ENCODE measurements around the gene RBPJL. TPM values are rescaled to one million over a fixed set of nuclear protein-coding genes. Genes with fewer than 3 reads are reported as not detected.

The RBPJL gene
- total and polyA plus RNA-seq, 2 of the 13 experiments (the other 11 are each of a cell fraction or from before 2014, with no cell fraction given): not detected

DNA sequence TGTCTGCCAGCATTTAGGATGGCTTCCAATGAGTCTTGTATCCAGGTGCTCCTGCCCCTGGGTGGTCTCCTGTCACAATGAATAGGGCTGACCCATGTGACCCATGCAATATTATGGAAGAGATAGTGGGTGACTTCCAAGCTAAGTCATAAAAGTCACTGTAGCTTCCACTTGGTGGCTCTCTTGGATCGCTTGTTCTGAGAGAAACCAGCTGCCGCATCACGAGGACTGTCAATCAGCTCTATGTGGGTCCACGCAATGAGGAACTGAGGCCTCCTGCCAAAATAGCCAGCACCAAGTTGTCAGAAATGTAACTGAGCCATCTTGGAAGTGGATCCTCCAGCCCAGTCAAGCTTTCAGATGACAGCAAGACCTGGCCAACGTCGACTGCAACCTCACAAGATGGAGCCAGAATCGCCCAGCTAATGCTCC lies 16.3 kb downstream of the RBPJL start (continued):
- no peak for TF ChIP-seq PHB2 (IDR thresholded peaks at IDR 0.05; ENCODE audit: partially characterized antibody)
- TF ChIP-seq, protein P1, sequence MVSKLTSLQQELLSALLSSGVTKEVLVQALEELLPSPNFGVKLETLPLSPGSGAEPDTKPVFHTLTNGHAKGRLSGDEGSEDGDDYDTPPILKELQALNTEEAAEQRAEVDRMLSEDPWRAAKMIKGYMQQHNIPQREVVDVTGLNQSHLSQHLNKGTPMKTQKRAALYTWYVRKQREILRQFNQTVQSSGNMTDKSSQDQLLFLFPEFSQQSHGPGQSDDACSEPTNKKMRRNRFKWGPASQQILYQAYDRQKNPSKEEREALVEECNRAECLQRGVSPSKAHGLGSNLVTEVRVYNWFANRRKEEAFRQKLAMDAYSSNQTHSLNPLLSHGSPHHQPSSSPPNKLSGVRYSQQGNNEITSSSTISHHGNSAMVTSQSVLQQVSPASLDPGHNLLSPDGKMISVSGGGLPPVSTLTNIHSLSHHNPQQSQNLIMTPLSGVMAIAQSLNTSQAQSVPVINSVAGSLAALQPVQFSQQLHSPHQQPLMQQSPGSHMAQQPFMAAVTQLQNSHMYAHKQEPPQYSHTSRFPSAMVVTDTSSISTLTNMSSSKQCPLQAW (CRISPR knock-in tag; IDR thresholded peaks at IDR 0.05): peak; percentile 67; the same call in 1 of the 2 replicates
- no peak for TF ChIP-seq ZNF180 (CRISPR knock-in tag; IDR thresholded peaks at IDR 0.05; ENCODE audit: borderline replicate concordance, low read depth)
- no peak for TF ChIP-seq ZNF451 (CRISPR knock-in tag; IDR thresholded peaks at IDR 0.05)
- peak; percentile 59; the same call in 1 of the 2 replicates for TF ChIP-seq HOXA3 (CRISPR knock-in tag; IDR thresholded peaks at IDR 0.05)
- TF ChIP-seq, protein P2, sequence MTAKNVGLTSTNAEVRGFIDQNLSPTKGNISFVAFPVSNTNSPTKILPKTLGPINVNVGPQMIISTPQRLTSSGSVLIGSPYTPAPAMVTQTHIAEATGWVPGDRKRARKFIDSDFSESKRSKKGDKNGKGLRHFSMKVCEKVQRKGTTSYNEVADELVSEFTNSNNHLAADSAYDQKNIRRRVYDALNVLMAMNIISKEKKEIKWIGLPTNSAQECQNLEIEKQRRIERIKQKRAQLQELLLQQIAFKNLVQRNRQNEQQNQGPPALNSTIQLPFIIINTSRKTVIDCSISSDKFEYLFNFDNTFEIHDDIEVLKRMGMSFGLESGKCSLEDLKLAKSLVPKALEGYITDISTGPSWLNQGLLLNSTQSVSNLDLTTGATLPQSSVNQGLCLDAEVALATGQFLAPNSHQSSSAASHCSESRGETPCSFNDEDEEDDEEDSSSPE (CRISPR knock-in tag; IDR thresholded peaks at IDR 0.05): no peak
- TF ChIP-seq, protein P3, sequence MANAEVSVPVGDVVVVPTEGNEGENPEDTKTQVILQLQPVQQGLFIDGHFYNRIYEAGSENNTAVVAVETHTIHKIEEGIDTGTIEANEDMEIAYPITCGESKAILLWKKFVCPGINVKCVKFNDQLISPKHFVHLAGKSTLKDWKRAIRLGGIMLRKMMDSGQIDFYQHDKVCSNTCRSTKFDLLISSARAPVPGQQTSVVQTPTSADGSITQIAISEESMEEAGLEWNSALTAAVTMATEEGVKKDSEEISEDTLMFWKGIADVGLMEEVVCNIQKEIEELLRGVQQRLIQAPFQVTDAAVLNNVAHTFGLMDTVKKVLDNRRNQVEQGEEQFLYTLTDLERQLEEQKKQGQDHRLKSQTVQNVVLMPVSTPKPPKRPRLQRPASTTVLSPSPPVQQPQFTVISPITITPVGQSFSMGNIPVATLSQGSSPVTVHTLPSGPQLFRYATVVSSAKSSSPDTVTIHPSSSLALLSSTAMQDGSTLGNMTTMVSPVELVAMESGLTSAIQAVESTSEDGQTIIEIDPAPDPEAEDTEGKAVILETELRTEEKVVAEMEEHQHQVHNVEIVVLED (CRISPR knock-in tag; IDR thresholded peaks at IDR 0.05; ENCODE audit: borderline replicate concordance): no peak
- TF ChIP-seq CHCHD3 (CRISPR knock-in tag; IDR thresholded peaks at IDR 0.05): no peak
- TF ChIP-seq BCL6 (CRISPR knock-in tag; IDR thresholded peaks at IDR 0.05): peak; percentile 46; the same call in 1 of the 2 replicates
- 0 out of 2 replicates have a peak, but pooled peaks have one; percentile 33 for TF ChIP-seq ATF7-NPFF (CRISPR knock-in tag; IDR thresholded peaks at IDR 0.05; ENCODE audit: low read depth)
- TF ChIP-seq, protein P4, sequence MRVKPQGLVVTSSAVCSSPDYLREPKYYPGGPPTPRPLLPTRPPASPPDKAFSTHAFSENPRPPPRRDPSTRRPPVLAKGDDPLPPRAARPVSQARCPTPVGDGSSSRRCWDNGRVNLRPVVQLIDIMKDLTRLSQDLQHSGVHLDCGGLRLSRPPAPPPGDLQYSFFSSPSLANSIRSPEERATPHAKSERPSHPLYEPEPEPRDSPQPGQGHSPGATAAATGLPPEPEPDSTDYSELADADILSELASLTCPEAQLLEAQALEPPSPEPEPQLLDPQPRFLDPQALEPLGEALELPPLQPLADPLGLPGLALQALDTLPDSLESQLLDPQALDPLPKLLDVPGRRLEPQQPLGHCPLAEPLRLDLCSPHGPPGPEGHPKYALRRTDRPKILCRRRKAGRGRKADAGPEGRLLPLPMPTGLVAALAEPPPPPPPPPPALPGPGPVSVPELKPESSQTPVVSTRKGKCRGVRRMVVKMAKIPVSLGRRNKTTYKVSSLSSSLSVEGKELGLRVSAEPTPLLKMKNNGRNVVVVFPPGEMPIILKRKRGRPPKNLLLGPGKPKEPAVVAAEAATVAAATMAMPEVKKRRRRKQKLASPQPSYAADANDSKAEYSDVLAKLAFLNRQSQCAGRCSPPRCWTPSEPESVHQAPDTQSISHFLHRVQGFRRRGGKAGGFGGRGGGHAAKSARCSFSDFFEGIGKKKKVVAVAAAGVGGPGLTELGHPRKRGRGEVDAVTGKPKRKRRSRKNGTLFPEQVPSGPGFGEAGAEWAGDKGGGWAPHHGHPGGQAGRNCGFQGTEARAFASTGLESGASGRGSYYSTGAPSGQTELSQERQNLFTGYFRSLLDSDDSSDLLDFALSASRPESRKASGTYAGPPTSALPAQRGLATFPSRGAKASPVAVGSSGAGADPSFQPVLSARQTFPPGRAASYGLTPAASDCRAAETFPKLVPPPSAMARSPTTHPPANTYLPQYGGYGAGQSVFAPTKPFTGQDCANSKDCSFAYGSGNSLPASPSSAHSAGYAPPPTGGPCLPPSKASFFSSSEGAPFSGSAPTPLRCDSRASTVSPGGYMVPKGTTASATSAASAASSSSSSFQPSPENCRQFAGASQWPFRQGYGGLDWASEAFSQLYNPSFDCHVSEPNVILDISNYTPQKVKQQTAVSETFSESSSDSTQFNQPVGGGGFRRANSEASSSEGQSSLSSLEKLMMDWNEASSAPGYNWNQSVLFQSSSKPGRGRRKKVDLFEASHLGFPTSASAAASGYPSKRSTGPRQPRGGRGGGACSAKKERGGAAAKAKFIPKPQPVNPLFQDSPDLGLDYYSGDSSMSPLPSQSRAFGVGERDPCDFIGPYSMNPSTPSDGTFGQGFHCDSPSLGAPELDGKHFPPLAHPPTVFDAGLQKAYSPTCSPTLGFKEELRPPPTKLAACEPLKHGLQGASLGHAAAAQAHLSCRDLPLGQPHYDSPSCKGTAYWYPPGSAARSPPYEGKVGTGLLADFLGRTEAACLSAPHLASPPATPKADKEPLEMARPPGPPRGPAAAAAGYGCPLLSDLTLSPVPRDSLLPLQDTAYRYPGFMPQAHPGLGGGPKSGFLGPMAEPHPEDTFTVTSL (CRISPR knock-in tag; IDR thresholded peaks at IDR 0.05; ENCODE audit: borderline replicate concordance): no peak
- TF ChIP-seq CBX5 (CRISPR knock-in tag; IDR thresholded peaks at IDR 0.05; ENCODE audit: borderline replicate concordance): peak; percentile 38; the same call in 1 of the 2 replicates
- TF ChIP-seq, protein P5, sequence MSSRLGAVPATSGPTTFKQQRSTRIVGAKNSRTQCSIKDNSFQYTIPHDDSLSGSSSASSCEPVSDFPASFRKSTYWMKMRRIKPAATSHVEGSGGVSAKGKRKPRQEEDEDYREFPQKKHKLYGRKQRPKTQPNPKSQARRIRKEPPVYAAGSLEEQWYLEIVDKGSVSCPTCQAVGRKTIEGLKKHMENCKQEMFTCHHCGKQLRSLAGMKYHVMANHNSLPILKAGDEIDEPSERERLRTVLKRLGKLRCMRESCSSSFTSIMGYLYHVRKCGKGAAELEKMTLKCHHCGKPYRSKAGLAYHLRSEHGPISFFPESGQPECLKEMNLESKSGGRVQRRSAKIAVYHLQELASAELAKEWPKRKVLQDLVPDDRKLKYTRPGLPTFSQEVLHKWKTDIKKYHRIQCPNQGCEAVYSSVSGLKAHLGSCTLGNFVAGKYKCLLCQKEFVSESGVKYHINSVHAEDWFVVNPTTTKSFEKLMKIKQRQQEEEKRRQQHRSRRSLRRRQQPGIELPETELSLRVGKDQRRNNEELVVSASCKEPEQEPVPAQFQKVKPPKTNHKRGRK (CRISPR knock-in tag; IDR thresholded peaks at IDR 0.05): no peak
- TF ChIP-seq ZNF205 (CRISPR knock-in tag; IDR thresholded peaks at IDR 0.05): 0 out of 2 replicates have a peak, but pooled peaks have one; percentile 58

Data from HepG2 (cell line).